Spleen (tissue), 11 donors: ENCODE data around the gene ZBTB7A. TPM values are rescaled to one million over a fixed set of nuclear protein-coding genes. Genes with fewer than 3 reads are reported as not detected.

Experiments used
- DNase-seq: peaks from one replicate; pipeline ENCODE4 v3.0.0-alpha.2; 2020
- H3K27ac ChIP-seq, 8 donors: fragments of 200-600 bp; sonication (generic) in 7 of 8; 1 replicate in 4 of 8; 2 replicates in 4 of 8; pipeline versions ENCODE4 v1.5.0 to v1.8.0; 2016 to 2021; ENCODE audit warnings: inconsistent platforms in 4 of 8, mild to moderate bottlenecking in 4 of 8, moderate library complexity in 1 of 8
- H3K27me3 ChIP-seq, 7 donors: fragments of 200-600 bp; sonication (generic) in 6 of 7; replicated peaks in 1 of 7; 1 replicate in 4 of 7; 2 replicates in 3 of 7; pipeline versions ENCODE4 v1.5.0 to v1.8.0; 2016 to 2021; ENCODE audit warnings: inconsistent platforms in 3 of 7, mild to moderate bottlenecking in 1 of 7
- H3K36me3 ChIP-seq, 6 donors: fragments of 200-600 bp; sonication (generic) in 5 of 6; 1 replicate in 4 of 6; 2 replicates in 2 of 6; pipeline versions ENCODE4 v1.5.0 to v1.8.0; 2016 to 2021; ENCODE audit warnings: inconsistent platforms in 2 of 6
- H3K4me1 ChIP-seq, 6 donors: fragments of 200-600 bp; sonication (generic) in 5 of 6; 1 replicate in 3 of 6; 2 replicates in 3 of 6; pipeline versions ENCODE4 v1.5.0 to v1.8.0; 2016 to 2021; ENCODE audit warnings: inconsistent platforms in 3 of 6
- H3K4me3 ChIP-seq, 8 donors: fragments of 200-600 bp; sonication (generic) in 7 of 8; 1 replicate in 4 of 8; 2 replicates in 4 of 8; pipeline versions ENCODE4 v1.5.0 to v1.8.0; 2016 to 2021; ENCODE audit warnings: inconsistent platforms in 4 of 8, mild to moderate bottlenecking in 4 of 8, moderate library complexity in 2 of 8
- H3K9me3 ChIP-seq, 8 donors: fragments of 200-600 bp; sonication (generic) in 7 of 8; 1 replicate in 4 of 8; 2 replicates in 4 of 8; pipeline versions ENCODE4 v1.5.0 to v1.8.0; 2016 to 2021; ENCODE audit warnings: inconsistent platforms in 4 of 8
- CTCF ChIP-seq, 11 experiments: fragments of 200-600 bp in 7 of 11; fragments of 450-650 bp in 4 of 11; sonication (generic) in 4 of 11; IDR thresholded peaks in 8 of 11; conservative IDR thresholded peaks in 3 of 11; 1 replicate in 7 of 11; 2 replicates in 4 of 11; pipeline versions ENCODE4 v1.4.0 to v1.8.0; 2016 to 2021; ENCODE audit warnings: antibody characterized with exemption in 11 of 11, inconsistent platforms in 4 of 11, mild to moderate bottlenecking in 1 of 11
- POLR2A ChIP-seq, 3 donors: fragments of 450-650 bp; IDR thresholded peaks; one replicate each; pipeline ENCODE4 v1.5.1; 2017; ENCODE audit warnings: antibody characterized with exemption in 3 of 3, mild to moderate bottlenecking in 1 of 3
- POLR2AphosphoS5 ChIP-seq, 3 donors: sonication (generic); formaldehyde crosslinking; IDR thresholded peaks; one replicate each; pipeline ENCODE4 v1.5.1; 2017; ENCODE audit warnings: antibody characterized with exemption in 3 of 3
- WGBS, 5 donors: extraction: QIAGEN DNeasy Blood & Tissue Kit in 3 of 5; methylation state at CpG; one replicate each; pipeline versions ENCODE4 v1.1.5 to v1.1.7; 2013 to 2018; 5-methylcytosine and 5-hydroxymethylcytosine counted together
- intact Hi-C: fragments of 100-400 bp; cut with DNase I; formaldehyde crosslinking; loops from one replicate; pipeline ENCODE4 v1.15.0; 2023; ENCODE audit warnings: low total_unique reads
- polyA plus RNA-seq, 3 donors: library from polyadenylated mRNA; stranded (reverse); fragments of 200-250 nt; gene quantifications; one replicate each; pipeline ENCODE4 v1.2.1, GENCODE V29; 2013
- total RNA-seq, 7 donors: library from RNA; depleted of rRNA in 3 of 7; stranded (reverse); fragments of >200 nt in 3 of 7; fragmentation: NEBNext Ultra II Directional in 4 of 7; extraction: Animal tissue kit (Norgen Biotek cat#: 25700) in 4 of 7; gene quantifications; one replicate each; pipeline versions ENCODE4 v1.1.0 to v1.2.1, GENCODE V29; 2016 to 2021
- donor health status: healthy with polysubstance abuse.
- donor health status: DM: no; HTN: no; CAD: no; lungs with moderate emphysema.
- donor health status: DM: no; HTN: no; CAD: no.
- donor health status: Bipolar disorder and iron deficiency.
- donor health status: healthy.
- donor health status: DM: no; HTN: no; CAD: no.
- donor health status: DM: yes; HTN: yes; CAD: no.

Gene ZBTB7A
- total and polyA plus RNA-seq, 10 donors, result 4.0 to 68.1 (median 50.8) TPM

GRCh38 chr19:4077800-4078684 lies 11.3 kb upstream of the ZBTB7A start:
- Histone ChIP-seq H3K4me1 (peaks cover 8 to 70% (median 23%) of the 10 kb centered on the region in 6 donors), H3K27me3 (no peaks in the 10 kb centered on the region), H3K4me3 (peak overlapping the region; percentile 31 to 75 (median 45)), H3K27ac (peak overlapping the region; percentile 83 to 95 (median 92)), H3K9me3 (no peaks in the 10 kb centered on the region), H3K36me3 (no peaks in the 10 kb centered on the region)
- intact Hi-C loops, result no loop called here
- peak; percentile 93 for DNase-seq
- WGBS, 5 donors, result 2 to 20% (median 12%) methylated on average over 16 to 32 of the region's 33 CpGs
- TF ChIP-seq POLR2AphosphoS5 (IDR thresholded peaks at IDR 0.05) (peak; percentile 56 to 65 (median 63)), POLR2A (IDR thresholded peaks at IDR 0.05) (no peak)

GRCh38 chr19:4077007-4077374 lies 10.3 kb upstream of the ZBTB7A start:
- Histone ChIP-seq H3K9me3 (no peaks in the 10 kb centered on the region), H3K36me3 (no peaks in the 10 kb centered on the region), H3K27me3 (no peaks in the 10 kb centered on the region), H3K27ac (peak overlapping the region; percentile 13 to 94 (median 92)), H3K4me1 (peaks cover 8 to 62% (median 20%) of the 10 kb centered on the region in 6 donors), H3K4me3 (peak overlapping the region in 1 of 8 donors; percentile 75)
- intact Hi-C loops, result no loop called here
- 70 to 86% (median 84%) methylated on average over 2 to 3 of the region's 3 CpGs for WGBS, 5 donors
- DNase-seq, result no peak
- no peak for TF ChIP-seq CTCF (IDR thresholded peaks at IDR 0.05 in 8 of 11, conservative IDR thresholded peaks at IDR 0.05 in 3 of 11)
- no peak for TF ChIP-seq POLR2A (IDR thresholded peaks at IDR 0.05)
- no peak for TF ChIP-seq POLR2AphosphoS5 (IDR thresholded peaks at IDR 0.05)

- H3K27ac ChIP-seq, result no peak overlapping the region
- peaks cover 8 to 46% (median 20%) of the 10 kb centered on the region in 6 donors for H3K4me1 ChIP-seq
- no peak for DNase-seq
- no peaks in the 10 kb centered on the region for H3K9me3 ChIP-seq
- H3K4me3 ChIP-seq, result no peak overlapping the region
- H3K36me3 ChIP-seq, result no peaks in the 10 kb centered on the region
- intact Hi-C loops, result no loop called here
- WGBS, 5 donors, result 33 to 55% (median 35%) methylated on average over 9 of the region's 9 CpGs
- TF ChIP-seq POLR2A (IDR thresholded peaks at IDR 0.05), result no peak
- TF ChIP-seq POLR2AphosphoS5 (IDR thresholded peaks at IDR 0.05), result no peak
- H3K27me3 ChIP-seq, result no peaks in the 10 kb centered on the region
Measured at GRCh38 chr19:4075373-4075772, 8.7 kb upstream of the ZBTB7A start.

GRCh38 chr19:4071610-4072009 lies 4.9 kb upstream of the ZBTB7A start:
- TF ChIP-seq CTCF (IDR thresholded peaks at IDR 0.05 in 8 of 11, conservative IDR thresholded peaks at IDR 0.05 in 3 of 11), result no peak
- no peak for TF ChIP-seq POLR2AphosphoS5 (IDR thresholded peaks at IDR 0.05)
- no peak for TF ChIP-seq POLR2A (IDR thresholded peaks at IDR 0.05)
- Histone ChIP-seq H3K4me1 (peaks cover 14 to 41% (median 26%) of the 10 kb centered on the region in 6 donors), H3K9me3 (no peaks in the 10 kb centered on the region), H3K27me3 (no peaks in the 10 kb centered on the region), H3K4me3 (no peak overlapping the region), H3K36me3 (no peaks in the 10 kb centered on the region), H3K27ac (no peak overlapping the region)
- 92 to 99% (median 94%) methylated on average over 3 of the region's 3 CpGs for WGBS, 5 donors
- intact Hi-C loops, result no loop called here
- no peak for DNase-seq

- intact Hi-C loops, result loop anchor here (10.0 kb wide), 2 partner anchors 45 to 65 kb away; partner anchors contain the start of gene PIAS4
- Histone ChIP-seq H3K27me3 (no peaks in the 10 kb centered on the region), H3K27ac (peak overlapping the region in 4 of 8 donors; percentile 26 to 99 (median 99)), H3K36me3 (no peaks in the 10 kb centered on the region), H3K9me3 (no peaks in the 10 kb centered on the region), H3K4me1 (peaks cover 14 to 36% (median 28%) of the 10 kb centered on the region in 6 donors), H3K4me3 (peak overlapping the region in 1 of 8 donors; percentile 38)
- DNase-seq, result peak; percentile 92
- TF ChIP-seq CTCF (IDR thresholded peaks at IDR 0.05 in 8 of 11, conservative IDR thresholded peaks at IDR 0.05 in 3 of 11) (no peak), POLR2A (IDR thresholded peaks at IDR 0.05) (no peak), POLR2AphosphoS5 (IDR thresholded peaks at IDR 0.05) (peak in 1 of 3 donors; percentile 48)
- 24 to 43% (median 31%) methylated on average over 12 of the region's 12 CpGs for WGBS, 5 donors
Measured at GRCh38 chr19:4069331-4069959, 2.7 kb upstream of the ZBTB7A start.
